VCaP (cell line): ENCODE measurements around the gene ORAI1.

Experiments used
- H3K27ac ChIP-seq: fragments of 450-650 bp; 2 replicates; pipeline ENCODE4 v1.5.1; 2017
- CTCF ChIP-seq: fragments of 450-650 bp; conservative IDR thresholded peaks from 2 replicates; pipeline ENCODE4 v1.5.1; 2017; ENCODE audit warnings: mild to moderate bottlenecking, moderate library complexity

ORAI1 gene

GRCh38 chr12:121678305-121678704, 52.0 kb downstream of the ORAI1 start:
- H3K27ac ChIP-seq = peak overlapping the region; percentile 15
- no peak for TF ChIP-seq CTCF

- TF ChIP-seq CTCF = no peak
- peak overlapping the region; percentile 15 for H3K27ac ChIP-seq
Measured at GRCh38 chr12:121678716-121679300, 52.5 kb downstream of the ORAI1 start.

GRCh38 chr12:121679661-121680197, 53.4 kb downstream of the ORAI1 start:
- peak overlapping the region; percentile 15; the same call in 1 of the 2 replicates for H3K27ac ChIP-seq

- no peak for TF ChIP-seq CTCF
- H3K27ac ChIP-seq = no peak overlapping the region
Measured at GRCh38 chr12:121688966-121689365, 62.6 kb downstream of the ORAI1 start.

- H3K27ac ChIP-seq = no peak overlapping the region
- no peak for TF ChIP-seq CTCF
Measured at GRCh38 chr12:121689430-121689829, 63.1 kb downstream of the ORAI1 start.
